ENCODE results near the gene TLE5.

- no peak for TF ChIP-seq POLR2AphosphoS5 (IDR thresholded peaks at IDR 0.05)
- TF ChIP-seq, protein P1, sequence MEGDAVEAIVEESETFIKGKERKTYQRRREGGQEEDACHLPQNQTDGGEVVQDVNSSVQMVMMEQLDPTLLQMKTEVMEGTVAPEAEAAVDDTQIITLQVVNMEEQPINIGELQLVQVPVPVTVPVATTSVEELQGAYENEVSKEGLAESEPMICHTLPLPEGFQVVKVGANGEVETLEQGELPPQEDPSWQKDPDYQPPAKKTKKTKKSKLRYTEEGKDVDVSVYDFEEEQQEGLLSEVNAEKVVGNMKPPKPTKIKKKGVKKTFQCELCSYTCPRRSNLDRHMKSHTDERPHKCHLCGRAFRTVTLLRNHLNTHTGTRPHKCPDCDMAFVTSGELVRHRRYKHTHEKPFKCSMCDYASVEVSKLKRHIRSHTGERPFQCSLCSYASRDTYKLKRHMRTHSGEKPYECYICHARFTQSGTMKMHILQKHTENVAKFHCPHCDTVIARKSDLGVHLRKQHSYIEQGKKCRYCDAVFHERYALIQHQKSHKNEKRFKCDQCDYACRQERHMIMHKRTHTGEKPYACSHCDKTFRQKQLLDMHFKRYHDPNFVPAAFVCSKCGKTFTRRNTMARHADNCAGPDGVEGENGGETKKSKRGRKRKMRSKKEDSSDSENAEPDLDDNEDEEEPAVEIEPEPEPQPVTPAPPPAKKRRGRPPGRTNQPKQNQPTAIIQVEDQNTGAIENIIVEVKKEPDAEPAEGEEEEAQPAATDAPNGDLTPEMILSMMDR (IDR thresholded peaks at IDR 0.05): no peak
- no peak for TF ChIP-seq EP300 (IDR thresholded peaks at IDR 0.05)
Measured at GRCh38 chr19:3036119-3036976, 25.9 kb downstream of the TLE5 start.

Data from suprapubic skin (tissue), 4 donors.